ENCODE measurements around the gene JAG2.
A peak's percentile ranks its signal among the peaks of the same experiment; 100 is the strongest.

The JAG2 gene

GRCh38 chr14:105168496-105168978, at the start of gene JAG2:
TSS of gene JAG2 (minus strand) at chr14:105168776. CDS start at chr14:105168420, 356 bp downstream.
- DNase-seq (ENCODE audit: low read depth in 2 of 2) = peak; percentile 33 to 37

GRCh38 chr14:105217774-105218173, 49.2 kb upstream of the JAG2 start:
- DNase-seq (ENCODE audit: low read depth in 2 of 2) = no peak

- no peak for DNase-seq (ENCODE audit: low read depth in 2 of 2)
Observed at GRCh38 chr14:105216490-105217247, 48.1 kb upstream of the JAG2 start.

- DNase-seq (ENCODE audit: low read depth in 2 of 2) = no peak
Observed at GRCh38 chr14:105215602-105216001, 47.0 kb upstream of the JAG2 start.

GRCh38 chr14:105214324-105214915, 45.8 kb upstream of the JAG2 start:
- no peak for DNase-seq (ENCODE audit: low read depth in 2 of 2)

GRCh38 chr14:105213361-105213760, 44.8 kb upstream of the JAG2 start:
- no peak for DNase-seq (ENCODE audit: low read depth in 2 of 2)

GRCh38 chr14:105212541-105213300, 44.1 kb upstream of the JAG2 start:
- no peak for DNase-seq (ENCODE audit: low read depth in 2 of 2)

GRCh38 chr14:105211758-105212089, 43.1 kb upstream of the JAG2 start:
- no peak for DNase-seq (ENCODE audit: low read depth in 2 of 2)

- no peak for DNase-seq (ENCODE audit: low read depth in 2 of 2)
Observed at GRCh38 chr14:105211086-105211757, 42.6 kb upstream of the JAG2 start.

- no peak for DNase-seq (ENCODE audit: low read depth in 2 of 2)
Observed at GRCh38 chr14:105210266-105211025, 41.9 kb upstream of the JAG2 start.

- DNase-seq (ENCODE audit: low read depth in 2 of 2) = no peak
Observed at GRCh38 chr14:105209646-105210045, 41.1 kb upstream of the JAG2 start.

- no peak for DNase-seq (ENCODE audit: low read depth in 2 of 2)
Observed at GRCh38 chr14:105209091-105209490, 40.5 kb upstream of the JAG2 start.

GRCh38 chr14:105208738-105209075, 40.1 kb upstream of the JAG2 start:
- no peak for DNase-seq (ENCODE audit: low read depth in 2 of 2)

GRCh38 chr14:105207996-105208737, 39.6 kb upstream of the JAG2 start:
- no peak for DNase-seq (ENCODE audit: low read depth in 2 of 2)

- DNase-seq (ENCODE audit: low read depth in 2 of 2) = no peak
Observed at GRCh38 chr14:105207460-105207901, 38.9 kb upstream of the JAG2 start.

GRCh38 chr14:105206873-105207272, 38.3 kb upstream of the JAG2 start:
- no peak for DNase-seq (ENCODE audit: low read depth in 2 of 2)

- no peak for DNase-seq (ENCODE audit: low read depth in 2 of 2)
Observed at GRCh38 chr14:105205673-105206208, 37.2 kb upstream of the JAG2 start.

- DNase-seq (ENCODE audit: low read depth in 2 of 2) = no peak
Observed at GRCh38 chr14:105204931-105205672, 36.5 kb upstream of the JAG2 start.

- no peak for DNase-seq (ENCODE audit: low read depth in 2 of 2)
Observed at GRCh38 chr14:105204206-105204930, 35.8 kb upstream of the JAG2 start.
